GM23338 (cell line): ENCODE results near the gene TMEM63C. TPM values are rescaled to one million over a fixed set of nuclear protein-coding genes. Genes with fewer than 3 reads are reported as not detected.
A peak's percentile ranks its signal among the peaks of the same experiment; 100 is the strongest.

Experiments
- ATAC-seq: fragments of 200-7000 bp; cut with Tn5 transposase; 3 replicates; pipeline ENCODE4 v1.9.1; 2020
- DNase-seq: peaks from one replicate; pipeline ENCODE4 v3.0.0-alpha.2; 2015; ENCODE audit warnings: low spot score
- H2AFZ ChIP-seq: fragments of 200-600 bp; sonication (generic); 2 replicates; pipeline ENCODE4 v1.8.0; 2016; ENCODE audit warnings: antibody characterized with exemption, mild to moderate bottlenecking, moderate library complexity
- H3F3A ChIP-seq: fragments of 200-600 bp; sonication (generic); replicated peaks from 2 replicates; pipeline ENCODE4 v1.8.0; 2017; ENCODE audit warnings: antibody characterized with exemption, mixed run types, low read depth
- H3K27ac ChIP-seq: fragments of 200-600 bp; sonication (generic); 2 replicates; pipeline ENCODE4 v1.6.1; 2016; ENCODE audit warnings: low read depth
- H3K27me3 ChIP-seq: fragments of 200-600 bp; sonication (generic); 2 replicates; pipeline ENCODE4 v1.8.0; 2016; ENCODE audit warnings: mild to moderate bottlenecking, mixed run types, moderate library complexity; ENCODE audit not compliant: insufficient read depth
- H3K36me3 ChIP-seq: fragments of 200-600 bp; sonication (generic); 2 replicates; pipeline ENCODE4 v1.8.0; 2016; ENCODE audit warnings: mild to moderate bottlenecking; ENCODE audit not compliant: insufficient read depth
- H3K4me1 ChIP-seq: fragments of 200-600 bp; sonication (generic); 2 replicates; pipeline ENCODE4 v1.8.0; 2016; ENCODE audit warnings: mild to moderate bottlenecking, moderate library complexity; ENCODE audit not compliant: insufficient read depth
- H3K4me2 ChIP-seq: fragments of 200-600 bp; sonication (generic); 2 replicates; pipeline ENCODE4 v1.7.1; 2017; ENCODE audit warnings: mixed run types
- H3K4me3 ChIP-seq: fragments of 200-600 bp; sonication (generic); 2 replicates; pipeline ENCODE4 v1.6.1; 2016; ENCODE audit warnings: mixed run types
- H3K79me2 ChIP-seq: fragments of 200-600 bp; sonication (generic); replicated peaks from 2 replicates; pipeline ENCODE4 v1.8.0; 2017; ENCODE audit warnings: mild to moderate bottlenecking; ENCODE audit not compliant: insufficient read depth
- H3K9me2 ChIP-seq: fragments of 200-600 bp; sonication (generic); 2 replicates; pipeline ENCODE4 v1.8.0; 2017; ENCODE audit not compliant: insufficient read depth
- H4K20me1 ChIP-seq: fragments of 200-600 bp; sonication (generic); replicated peaks from 2 replicates; pipeline ENCODE4 v1.8.0; 2017; ENCODE audit warnings: mild to moderate bottlenecking; ENCODE audit not compliant: insufficient read depth
- H3K27ac Mint-ChIP-seq: 2 replicates; pipeline ENCODE4 v1.8.0; 2020; ENCODE audit warnings: inconsistent platforms, mild to moderate bottlenecking, moderate library complexity, mixed read lengths
- H3K27me3 Mint-ChIP-seq: 3 replicates; pipeline ENCODE4 v1.8.0; 2022; ENCODE audit warnings: low read depth, mild to moderate bottlenecking, moderate library complexity, mixed read lengths, inconsistent platforms; ENCODE audit not compliant: insufficient read depth, poor library complexity
- H3K36me3 Mint-ChIP-seq: 3 replicates; pipeline ENCODE4 v1.8.0; 2021; ENCODE audit warnings: low read depth, mild to moderate bottlenecking, inconsistent platforms, moderate library complexity, mixed read lengths
- H3K4me1 Mint-ChIP-seq: 3 replicates; pipeline ENCODE4 v1.8.0; 2020; ENCODE audit warnings: mild to moderate bottlenecking, inconsistent platforms, mixed read lengths
- H3K4me3 Mint-ChIP-seq: 3 replicates; pipeline ENCODE4 v1.8.0; 2021; ENCODE audit warnings: moderate library complexity, mild to moderate bottlenecking, inconsistent platforms, mixed read lengths
- H3K9me3 Mint-ChIP-seq: 3 replicates; pipeline ENCODE4 v1.8.0; 2020; ENCODE audit warnings: moderate library complexity, mild to moderate bottlenecking, inconsistent platforms, mixed read lengths
- CREB1 ChIP-seq: fragments of 250-450 bp; sonication (Bioruptor Pico); IDR thresholded peaks from 2 replicates; pipeline ENCODE4 v1.5.0; 2020; ENCODE audit warnings: low read depth, mild to moderate bottlenecking, moderate library complexity
- EZH2 ChIP-seq: fragments of 200-600 bp; sonication (generic); IDR thresholded peaks from one replicate; pipeline ENCODE4 v1.8.0; 2017; ENCODE audit warnings: antibody characterized with exemption, mild to moderate bottlenecking, low read depth; ENCODE audit not compliant: unreplicated experiment
- EZH2phosphoT487 ChIP-seq: fragments of 200-600 bp; sonication (generic); IDR thresholded peaks from one replicate; pipeline ENCODE4 v1.8.1; 2018; ENCODE audit warnings: antibody characterized with exemption; ENCODE audit not compliant: unreplicated experiment
- JUNB ChIP-seq: IDR thresholded peaks from one replicate; pipeline ENCODE4 v1.6.1; 2016; ENCODE audit warnings: antibody characterized with exemption; ENCODE audit not compliant: unreplicated experiment
- NANOG ChIP-seq: IDR thresholded peaks from 2 replicates; pipeline ENCODE4 v1.6.1; 2016; ENCODE audit warnings: antibody characterized with exemption, borderline replicate concordance
- POLR2AphosphoS5 ChIP-seq: IDR thresholded peaks from 2 replicates; pipeline ENCODE4 v1.6.1; 2016; ENCODE audit warnings: antibody characterized with exemption, low read depth
- STAT1 ChIP-seq: IDR thresholded peaks from one replicate; pipeline ENCODE4 v1.6.1; 2016; ENCODE audit warnings: antibody characterized with exemption; ENCODE audit not compliant: unreplicated experiment
- ZNF114 ChIP-seq: fragments of 250-450 bp; sonication (Bioruptor Pico); IDR thresholded peaks from 2 replicates; pipeline ENCODE4 v1.5.0; 2020; ENCODE audit warnings: mild to moderate bottlenecking, moderate library complexity
- ZNF331 ChIP-seq: fragments of 250-450 bp; sonication (Bioruptor Pico); IDR thresholded peaks from 2 replicates; pipeline ENCODE4 v1.5.0; 2020; ENCODE audit warnings: low read depth, mild to moderate bottlenecking, moderate library complexity
- polyA plus RNA-seq: library from polyadenylated mRNA; unstranded; fragments of >200 nt; fragmentation: Nextera tagmentation; extraction: Ambion mirVana; gene quantifications from 2 replicates; pipeline ENCODE4 v1.2.1, GENCODE V29; 2016
- total RNA-seq: library from RNA; depleted of rRNA; stranded (reverse); fragments of >200 nt; shearing (Covaris generic); gene quantifications from 2 replicates; pipeline ENCODE4 v1.2.3, GENCODE V29; 2014
- TF ChIP-seq, protein P1 (sequence below): IDR thresholded peaks from 2 replicates; pipeline ENCODE4 v1.6.1; 2016; ENCODE audit warnings: antibody characterized with exemption
- TF ChIP-seq, protein P2 (sequence below): IDR thresholded peaks from one replicate; pipeline ENCODE4 v1.6.1; 2018; ENCODE audit warnings: antibody characterized with exemption; ENCODE audit not compliant: unreplicated experiment
- TF ChIP-seq, protein P3 (sequence below), 2 experiments: fragments of 200-600 bp in 1 of 2; sonication (generic) in 1 of 2; conservative IDR thresholded peaks; 2 replicates each; pipeline versions ENCODE4 v1.5.1 to v1.6.1; 2016 to 2017; ENCODE audit warnings: antibody characterized with exemption in 2 of 2, low read depth in 2 of 2, mild to moderate bottlenecking in 2 of 2, moderate library complexity in 1 of 2

The TMEM63C gene
- total and polyA plus RNA-seq, 2 experiments from 2014 or later = 2.1 to 6.3 TPM

DNA sequence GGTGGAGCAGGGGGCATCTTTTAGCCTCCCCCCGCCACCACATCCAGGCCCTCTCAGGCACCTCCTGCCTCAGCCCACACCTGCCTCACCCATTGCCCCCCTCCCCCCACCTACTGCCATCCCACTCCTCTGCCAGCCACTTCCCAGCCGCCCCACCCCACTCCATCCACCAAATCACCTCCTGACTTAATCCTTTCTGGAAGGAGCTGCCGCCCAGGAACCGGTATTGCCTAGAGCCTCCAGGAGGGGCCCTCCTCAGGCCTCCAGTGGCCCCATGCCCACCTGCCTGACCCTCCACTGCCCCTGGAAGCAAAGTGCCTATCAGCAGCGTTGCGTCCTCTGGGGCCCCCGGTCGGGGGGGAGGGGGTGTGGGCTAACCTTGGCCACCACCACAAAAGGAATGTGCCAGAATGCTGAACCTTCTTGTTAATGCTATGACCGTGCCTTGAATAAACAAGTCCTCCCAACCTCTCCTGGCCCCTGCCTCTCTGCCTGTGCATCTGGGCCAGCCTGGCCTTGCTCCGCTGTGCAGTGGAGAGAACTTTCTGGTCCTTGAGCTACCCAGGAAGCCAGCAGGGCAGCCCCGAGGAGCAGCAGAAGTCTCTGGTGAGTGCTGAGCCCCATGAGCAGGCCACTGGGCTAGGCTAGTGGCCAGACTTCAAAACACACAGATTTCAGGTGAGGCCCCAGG, 77.6 kb downstream of the TMEM63C start:
- no peaks in the 10 kb centered on the region for H3K9me2 ChIP-seq
- H3K27me3 ChIP-seq = no peaks in the 10 kb centered on the region
- no peaks in the 10 kb centered on the region for H3F3A ChIP-seq
- H3K9me3 Mint-ChIP-seq = no peaks in the 10 kb centered on the region
- no peak overlapping the region for H3K27ac Mint-ChIP-seq
- no peaks in the 10 kb centered on the region for H3K36me3 ChIP-seq
- no peak for DNase-seq
- H2AFZ ChIP-seq = no peak overlapping the region
- H3K4me3 Mint-ChIP-seq = no peak overlapping the region; the same call in 2 of the 3 replicates
- ATAC-seq = no peak; the same call in 2 of the 3 replicates
- peaks cover 14% of the 10 kb centered on the region for H3K27me3 Mint-ChIP-seq
- no peaks in the 10 kb centered on the region for H3K4me1 ChIP-seq
- H3K4me3 ChIP-seq = no peak overlapping the region
- no peak overlapping the region for H3K27ac ChIP-seq
- H3K4me1 Mint-ChIP-seq = peaks cover 2% of the 10 kb centered on the region; the same call in 2 of the 3 replicates
- no peak for TF ChIP-seq NANOG
- no peak for TF ChIP-seq POLR2AphosphoS5
- no peak overlapping the region for H3K4me2 ChIP-seq
- no peaks in the 10 kb centered on the region for H3K79me2 ChIP-seq
- no peaks in the 10 kb centered on the region for H4K20me1 ChIP-seq
- no peaks in the 10 kb centered on the region for H3K36me3 Mint-ChIP-seq

DNA sequence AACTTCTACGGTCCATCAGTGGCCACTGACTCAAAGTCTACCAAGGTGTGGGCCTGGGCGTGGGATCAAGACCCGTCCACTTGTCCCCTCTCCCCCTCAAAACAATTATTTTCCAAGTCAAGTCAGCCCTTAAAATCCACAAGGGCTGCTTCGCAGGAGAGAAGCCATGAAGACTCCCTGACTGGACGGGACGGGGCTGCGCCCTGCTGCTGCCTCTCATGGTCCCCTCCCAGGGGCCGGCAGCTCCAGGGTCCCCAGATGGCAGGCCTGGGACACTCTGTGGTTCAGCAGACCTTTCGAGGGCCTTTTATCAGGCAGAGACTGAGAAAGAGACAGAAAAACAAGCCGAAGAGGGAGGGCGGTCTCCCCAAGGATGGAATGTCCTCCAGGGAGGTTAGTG, 78.6 kb downstream of the TMEM63C start:
- Mint-ChIP-seq H3K4me3 (no peak overlapping the region), H3K9me3 (no peaks in the 10 kb centered on the region), H3K36me3 (no peaks in the 10 kb centered on the region), H3K4me1 (peaks cover 2% of the 10 kb centered on the region; the same call in 2 of the 3 replicates), H3K27ac (no peak overlapping the region), H3K27me3 (peaks cover 14% of the 10 kb centered on the region)
- Histone ChIP-seq H3K79me2 (no peaks in the 10 kb centered on the region), H3K4me1 (no peaks in the 10 kb centered on the region), H3F3A (no peaks in the 10 kb centered on the region), H4K20me1 (no peaks in the 10 kb centered on the region), H3K4me3 (no peak overlapping the region), H3K27ac (no peak overlapping the region), H2AFZ (0 out of 2 replicates have a peak overlapping the region, but pooled peaks have one; percentile 18), H3K9me2 (no peaks in the 10 kb centered on the region), H3K27me3 (no peaks in the 10 kb centered on the region), H3K4me2 (no peak overlapping the region), H3K36me3 (no peaks in the 10 kb centered on the region)
- ATAC-seq (no peak), DNase-seq (no peak)
- TF ChIP-seq EZH2 (no peak), NANOG (no peak), EZH2phosphoT487 (no peak), ZNF114 (no peak), POLR2AphosphoS5 (no peak), STAT1 (no peak), JUNB (no peak), CREB1 (CRISPR knock-in tag) (no peak), ZNF331 (CRISPR knock-in tag) (no peak)
- TF ChIP-seq, protein P1, sequence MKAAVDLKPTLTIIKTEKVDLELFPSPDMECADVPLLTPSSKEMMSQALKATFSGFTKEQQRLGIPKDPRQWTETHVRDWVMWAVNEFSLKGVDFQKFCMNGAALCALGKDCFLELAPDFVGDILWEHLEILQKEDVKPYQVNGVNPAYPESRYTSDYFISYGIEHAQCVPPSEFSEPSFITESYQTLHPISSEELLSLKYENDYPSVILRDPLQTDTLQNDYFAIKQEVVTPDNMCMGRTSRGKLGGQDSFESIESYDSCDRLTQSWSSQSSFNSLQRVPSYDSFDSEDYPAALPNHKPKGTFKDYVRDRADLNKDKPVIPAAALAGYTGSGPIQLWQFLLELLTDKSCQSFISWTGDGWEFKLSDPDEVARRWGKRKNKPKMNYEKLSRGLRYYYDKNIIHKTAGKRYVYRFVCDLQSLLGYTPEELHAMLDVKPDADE = no peak
- TF ChIP-seq, protein P2, sequence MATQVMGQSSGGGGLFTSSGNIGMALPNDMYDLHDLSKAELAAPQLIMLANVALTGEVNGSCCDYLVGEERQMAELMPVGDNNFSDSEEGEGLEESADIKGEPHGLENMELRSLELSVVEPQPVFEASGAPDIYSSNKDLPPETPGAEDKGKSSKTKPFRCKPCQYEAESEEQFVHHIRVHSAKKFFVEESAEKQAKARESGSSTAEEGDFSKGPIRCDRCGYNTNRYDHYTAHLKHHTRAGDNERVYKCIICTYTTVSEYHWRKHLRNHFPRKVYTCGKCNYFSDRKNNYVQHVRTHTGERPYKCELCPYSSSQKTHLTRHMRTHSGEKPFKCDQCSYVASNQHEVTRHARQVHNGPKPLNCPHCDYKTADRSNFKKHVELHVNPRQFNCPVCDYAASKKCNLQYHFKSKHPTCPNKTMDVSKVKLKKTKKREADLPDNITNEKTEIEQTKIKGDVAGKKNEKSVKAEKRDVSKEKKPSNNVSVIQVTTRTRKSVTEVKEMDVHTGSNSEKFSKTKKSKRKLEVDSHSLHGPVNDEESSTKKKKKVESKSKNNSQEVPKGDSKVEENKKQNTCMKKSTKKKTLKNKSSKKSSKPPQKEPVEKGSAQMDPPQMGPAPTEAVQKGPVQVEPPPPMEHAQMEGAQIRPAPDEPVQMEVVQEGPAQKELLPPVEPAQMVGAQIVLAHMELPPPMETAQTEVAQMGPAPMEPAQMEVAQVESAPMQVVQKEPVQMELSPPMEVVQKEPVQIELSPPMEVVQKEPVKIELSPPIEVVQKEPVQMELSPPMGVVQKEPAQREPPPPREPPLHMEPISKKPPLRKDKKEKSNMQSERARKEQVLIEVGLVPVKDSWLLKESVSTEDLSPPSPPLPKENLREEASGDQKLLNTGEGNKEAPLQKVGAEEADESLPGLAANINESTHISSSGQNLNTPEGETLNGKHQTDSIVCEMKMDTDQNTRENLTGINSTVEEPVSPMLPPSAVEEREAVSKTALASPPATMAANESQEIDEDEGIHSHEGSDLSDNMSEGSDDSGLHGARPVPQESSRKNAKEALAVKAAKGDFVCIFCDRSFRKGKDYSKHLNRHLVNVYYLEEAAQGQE = no peak
- TF ChIP-seq, protein P3, sequence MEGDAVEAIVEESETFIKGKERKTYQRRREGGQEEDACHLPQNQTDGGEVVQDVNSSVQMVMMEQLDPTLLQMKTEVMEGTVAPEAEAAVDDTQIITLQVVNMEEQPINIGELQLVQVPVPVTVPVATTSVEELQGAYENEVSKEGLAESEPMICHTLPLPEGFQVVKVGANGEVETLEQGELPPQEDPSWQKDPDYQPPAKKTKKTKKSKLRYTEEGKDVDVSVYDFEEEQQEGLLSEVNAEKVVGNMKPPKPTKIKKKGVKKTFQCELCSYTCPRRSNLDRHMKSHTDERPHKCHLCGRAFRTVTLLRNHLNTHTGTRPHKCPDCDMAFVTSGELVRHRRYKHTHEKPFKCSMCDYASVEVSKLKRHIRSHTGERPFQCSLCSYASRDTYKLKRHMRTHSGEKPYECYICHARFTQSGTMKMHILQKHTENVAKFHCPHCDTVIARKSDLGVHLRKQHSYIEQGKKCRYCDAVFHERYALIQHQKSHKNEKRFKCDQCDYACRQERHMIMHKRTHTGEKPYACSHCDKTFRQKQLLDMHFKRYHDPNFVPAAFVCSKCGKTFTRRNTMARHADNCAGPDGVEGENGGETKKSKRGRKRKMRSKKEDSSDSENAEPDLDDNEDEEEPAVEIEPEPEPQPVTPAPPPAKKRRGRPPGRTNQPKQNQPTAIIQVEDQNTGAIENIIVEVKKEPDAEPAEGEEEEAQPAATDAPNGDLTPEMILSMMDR (conservative IDR thresholded peaks at IDR 0.05; ENCODE audit: low read depth in 2 of 2) = no peak
